ENCODE results near the gene LEO1.

LEO1 gene

DNA sequence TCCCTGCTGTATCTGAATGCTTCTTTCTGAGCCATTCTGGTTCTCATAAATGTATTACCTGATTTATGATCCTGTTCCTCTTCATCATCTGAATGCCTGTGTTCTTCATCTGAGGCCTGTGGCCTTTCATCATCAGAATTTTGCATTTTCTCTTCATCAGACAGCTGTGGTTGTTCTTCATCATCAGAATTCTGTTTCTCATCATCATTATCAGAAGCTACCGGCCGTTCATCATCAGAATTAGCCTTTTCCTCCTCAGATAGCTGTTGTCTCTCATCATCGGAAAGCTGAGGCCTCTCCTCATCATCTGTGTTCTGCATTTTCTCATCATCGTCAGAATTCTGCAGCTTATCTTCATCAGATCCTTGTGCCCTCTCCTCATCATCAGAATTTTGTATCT lies 5.9 kb downstream of the LEO1 start:
- no peak for DNase-seq (ENCODE audit: low read depth in 1 of 2, low spot score in 1 of 2)
- Histone ChIP-seq H3K27ac (replicated peaks) (no peak overlapping the region), H3K4me3 (replicated peaks; ENCODE audit: insufficient read depth, low read length) (no peak overlapping the region), H3K27me3 (ENCODE audit: insufficient read depth, poor library complexity, severe bottlenecking) (no peaks in the 10 kb centered on the region)
- TF ChIP-seq, protein P1, sequence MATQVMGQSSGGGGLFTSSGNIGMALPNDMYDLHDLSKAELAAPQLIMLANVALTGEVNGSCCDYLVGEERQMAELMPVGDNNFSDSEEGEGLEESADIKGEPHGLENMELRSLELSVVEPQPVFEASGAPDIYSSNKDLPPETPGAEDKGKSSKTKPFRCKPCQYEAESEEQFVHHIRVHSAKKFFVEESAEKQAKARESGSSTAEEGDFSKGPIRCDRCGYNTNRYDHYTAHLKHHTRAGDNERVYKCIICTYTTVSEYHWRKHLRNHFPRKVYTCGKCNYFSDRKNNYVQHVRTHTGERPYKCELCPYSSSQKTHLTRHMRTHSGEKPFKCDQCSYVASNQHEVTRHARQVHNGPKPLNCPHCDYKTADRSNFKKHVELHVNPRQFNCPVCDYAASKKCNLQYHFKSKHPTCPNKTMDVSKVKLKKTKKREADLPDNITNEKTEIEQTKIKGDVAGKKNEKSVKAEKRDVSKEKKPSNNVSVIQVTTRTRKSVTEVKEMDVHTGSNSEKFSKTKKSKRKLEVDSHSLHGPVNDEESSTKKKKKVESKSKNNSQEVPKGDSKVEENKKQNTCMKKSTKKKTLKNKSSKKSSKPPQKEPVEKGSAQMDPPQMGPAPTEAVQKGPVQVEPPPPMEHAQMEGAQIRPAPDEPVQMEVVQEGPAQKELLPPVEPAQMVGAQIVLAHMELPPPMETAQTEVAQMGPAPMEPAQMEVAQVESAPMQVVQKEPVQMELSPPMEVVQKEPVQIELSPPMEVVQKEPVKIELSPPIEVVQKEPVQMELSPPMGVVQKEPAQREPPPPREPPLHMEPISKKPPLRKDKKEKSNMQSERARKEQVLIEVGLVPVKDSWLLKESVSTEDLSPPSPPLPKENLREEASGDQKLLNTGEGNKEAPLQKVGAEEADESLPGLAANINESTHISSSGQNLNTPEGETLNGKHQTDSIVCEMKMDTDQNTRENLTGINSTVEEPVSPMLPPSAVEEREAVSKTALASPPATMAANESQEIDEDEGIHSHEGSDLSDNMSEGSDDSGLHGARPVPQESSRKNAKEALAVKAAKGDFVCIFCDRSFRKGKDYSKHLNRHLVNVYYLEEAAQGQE (IDR thresholded peaks at IDR 0.05; ENCODE audit: insufficient replicate concordance, low read depth): no peak
- TF ChIP-seq GABPA (IDR thresholded peaks at IDR 0.05; ENCODE audit: low read depth) (no peak), SPI1 (IDR thresholded peaks at IDR 0.05; ENCODE audit: borderline replicate concordance, low read depth) (no peak), POLR2AphosphoS5 (IDR thresholded peaks at IDR 0.05; ENCODE audit: low read depth) (no peak)
- TF ChIP-seq, protein P2, sequence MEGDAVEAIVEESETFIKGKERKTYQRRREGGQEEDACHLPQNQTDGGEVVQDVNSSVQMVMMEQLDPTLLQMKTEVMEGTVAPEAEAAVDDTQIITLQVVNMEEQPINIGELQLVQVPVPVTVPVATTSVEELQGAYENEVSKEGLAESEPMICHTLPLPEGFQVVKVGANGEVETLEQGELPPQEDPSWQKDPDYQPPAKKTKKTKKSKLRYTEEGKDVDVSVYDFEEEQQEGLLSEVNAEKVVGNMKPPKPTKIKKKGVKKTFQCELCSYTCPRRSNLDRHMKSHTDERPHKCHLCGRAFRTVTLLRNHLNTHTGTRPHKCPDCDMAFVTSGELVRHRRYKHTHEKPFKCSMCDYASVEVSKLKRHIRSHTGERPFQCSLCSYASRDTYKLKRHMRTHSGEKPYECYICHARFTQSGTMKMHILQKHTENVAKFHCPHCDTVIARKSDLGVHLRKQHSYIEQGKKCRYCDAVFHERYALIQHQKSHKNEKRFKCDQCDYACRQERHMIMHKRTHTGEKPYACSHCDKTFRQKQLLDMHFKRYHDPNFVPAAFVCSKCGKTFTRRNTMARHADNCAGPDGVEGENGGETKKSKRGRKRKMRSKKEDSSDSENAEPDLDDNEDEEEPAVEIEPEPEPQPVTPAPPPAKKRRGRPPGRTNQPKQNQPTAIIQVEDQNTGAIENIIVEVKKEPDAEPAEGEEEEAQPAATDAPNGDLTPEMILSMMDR (IDR thresholded peaks at IDR 0.05; ENCODE audit: insufficient read depth, low read length): no peak

DNA sequence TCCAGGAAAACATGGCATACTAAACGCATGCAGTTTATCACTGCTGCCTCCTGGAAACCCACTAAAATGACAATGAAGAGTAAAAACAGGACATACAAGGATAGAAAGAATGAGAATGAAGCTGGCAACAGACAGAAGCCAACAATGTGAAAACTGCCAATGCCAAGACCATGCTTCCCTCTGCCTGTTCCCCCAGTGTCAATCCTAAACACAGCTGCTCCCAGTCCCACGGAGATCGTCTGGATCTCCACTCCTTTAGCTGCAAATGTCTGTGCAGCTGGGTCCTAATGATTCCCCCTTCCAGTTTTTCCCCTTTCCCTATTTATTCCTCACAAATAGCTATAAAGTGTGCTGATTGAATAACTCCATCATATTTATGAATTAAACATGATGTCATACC lies 16.1 kb downstream of the LEO1 start:
- Histone ChIP-seq H3K4me3 (replicated peaks; ENCODE audit: insufficient read depth, low read length) (no peak overlapping the region), H3K27ac (replicated peaks) (no peak overlapping the region), H3K27me3 (ENCODE audit: insufficient read depth, poor library complexity, severe bottlenecking) (no peaks in the 10 kb centered on the region)
- DNase-seq (ENCODE audit: low read depth in 1 of 2, low spot score in 1 of 2): no peak
- TF ChIP-seq SPI1 (IDR thresholded peaks at IDR 0.05; ENCODE audit: borderline replicate concordance, low read depth) (no peak), POLR2AphosphoS5 (IDR thresholded peaks at IDR 0.05; ENCODE audit: low read depth) (no peak), GABPA (IDR thresholded peaks at IDR 0.05; ENCODE audit: low read depth) (no peak)
- TF ChIP-seq, protein P1 (IDR thresholded peaks at IDR 0.05; ENCODE audit: insufficient replicate concordance, low read depth): no peak
- TF ChIP-seq, protein P2 (IDR thresholded peaks at IDR 0.05; ENCODE audit: insufficient read depth, low read length): no peak

DNA sequence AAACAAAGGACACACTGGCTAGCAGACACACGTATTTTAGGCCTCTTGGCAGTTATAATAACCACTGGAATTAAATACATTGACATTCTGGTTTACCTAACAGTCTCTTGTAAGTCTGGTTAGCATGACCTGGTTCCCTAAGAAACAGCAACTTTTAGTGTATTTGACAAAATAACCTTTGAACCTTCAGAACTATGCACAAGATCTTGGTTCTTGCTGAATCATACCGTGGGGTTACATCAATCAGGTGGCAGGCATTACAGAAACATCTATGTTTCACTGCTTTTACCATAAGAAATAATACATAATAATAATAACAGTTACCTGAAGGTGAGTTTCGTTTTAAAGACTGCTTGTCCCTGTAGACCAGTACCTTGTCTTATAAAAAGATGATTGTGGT lies 18.8 kb downstream of the LEO1 start:
- Histone ChIP-seq H3K27ac (replicated peaks) (no peak overlapping the region), H3K27me3 (ENCODE audit: insufficient read depth, poor library complexity, severe bottlenecking) (no peaks in the 10 kb centered on the region), H3K4me3 (replicated peaks; ENCODE audit: insufficient read depth, low read length) (no peak overlapping the region)
- TF ChIP-seq SPI1 (IDR thresholded peaks at IDR 0.05; ENCODE audit: borderline replicate concordance, low read depth) (no peak), POLR2AphosphoS5 (IDR thresholded peaks at IDR 0.05; ENCODE audit: low read depth) (no peak), GABPA (IDR thresholded peaks at IDR 0.05; ENCODE audit: low read depth) (no peak)
- TF ChIP-seq, protein P2 (IDR thresholded peaks at IDR 0.05; ENCODE audit: insufficient read depth, low read length): no peak
- TF ChIP-seq, protein P1 (IDR thresholded peaks at IDR 0.05; ENCODE audit: insufficient replicate concordance, low read depth): no peak
- DNase-seq (ENCODE audit: low read depth in 1 of 2, low spot score in 1 of 2): no peak
